ENCODE results near the gene OSBP2.

DNA sequence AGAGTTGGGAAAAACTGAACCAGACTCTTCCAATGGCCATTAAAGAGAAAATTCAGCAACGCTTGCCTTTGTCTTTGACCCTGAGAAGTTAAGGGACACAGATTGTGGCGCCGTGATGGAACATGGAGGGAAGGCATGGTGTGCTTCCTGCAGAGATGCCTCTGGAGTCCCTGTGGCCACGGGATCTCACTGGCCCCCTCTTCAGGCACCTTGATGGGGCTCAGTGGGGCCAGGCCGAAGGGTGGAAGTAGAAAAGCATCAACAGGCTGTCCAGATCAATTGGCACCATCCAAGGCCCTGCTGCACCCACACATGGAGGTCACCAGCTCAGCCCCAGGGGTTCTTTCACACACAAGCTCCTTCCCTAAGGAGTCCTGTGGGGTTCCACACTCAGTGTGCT, 231.0 kb downstream of the OSBP2 start:
- no peak for TF ChIP-seq EP300 (IDR thresholded peaks at IDR 0.05; ENCODE audit: borderline replicate concordance)
- TF ChIP-seq, protein P1, sequence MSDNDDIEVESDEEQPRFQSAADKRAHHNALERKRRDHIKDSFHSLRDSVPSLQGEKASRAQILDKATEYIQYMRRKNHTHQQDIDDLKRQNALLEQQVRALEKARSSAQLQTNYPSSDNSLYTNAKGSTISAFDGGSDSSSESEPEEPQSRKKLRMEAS (IDR thresholded peaks at IDR 0.05): no peak
- TF ChIP-seq, protein P2, sequence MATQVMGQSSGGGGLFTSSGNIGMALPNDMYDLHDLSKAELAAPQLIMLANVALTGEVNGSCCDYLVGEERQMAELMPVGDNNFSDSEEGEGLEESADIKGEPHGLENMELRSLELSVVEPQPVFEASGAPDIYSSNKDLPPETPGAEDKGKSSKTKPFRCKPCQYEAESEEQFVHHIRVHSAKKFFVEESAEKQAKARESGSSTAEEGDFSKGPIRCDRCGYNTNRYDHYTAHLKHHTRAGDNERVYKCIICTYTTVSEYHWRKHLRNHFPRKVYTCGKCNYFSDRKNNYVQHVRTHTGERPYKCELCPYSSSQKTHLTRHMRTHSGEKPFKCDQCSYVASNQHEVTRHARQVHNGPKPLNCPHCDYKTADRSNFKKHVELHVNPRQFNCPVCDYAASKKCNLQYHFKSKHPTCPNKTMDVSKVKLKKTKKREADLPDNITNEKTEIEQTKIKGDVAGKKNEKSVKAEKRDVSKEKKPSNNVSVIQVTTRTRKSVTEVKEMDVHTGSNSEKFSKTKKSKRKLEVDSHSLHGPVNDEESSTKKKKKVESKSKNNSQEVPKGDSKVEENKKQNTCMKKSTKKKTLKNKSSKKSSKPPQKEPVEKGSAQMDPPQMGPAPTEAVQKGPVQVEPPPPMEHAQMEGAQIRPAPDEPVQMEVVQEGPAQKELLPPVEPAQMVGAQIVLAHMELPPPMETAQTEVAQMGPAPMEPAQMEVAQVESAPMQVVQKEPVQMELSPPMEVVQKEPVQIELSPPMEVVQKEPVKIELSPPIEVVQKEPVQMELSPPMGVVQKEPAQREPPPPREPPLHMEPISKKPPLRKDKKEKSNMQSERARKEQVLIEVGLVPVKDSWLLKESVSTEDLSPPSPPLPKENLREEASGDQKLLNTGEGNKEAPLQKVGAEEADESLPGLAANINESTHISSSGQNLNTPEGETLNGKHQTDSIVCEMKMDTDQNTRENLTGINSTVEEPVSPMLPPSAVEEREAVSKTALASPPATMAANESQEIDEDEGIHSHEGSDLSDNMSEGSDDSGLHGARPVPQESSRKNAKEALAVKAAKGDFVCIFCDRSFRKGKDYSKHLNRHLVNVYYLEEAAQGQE (IDR thresholded peaks at IDR 0.05; ENCODE audit: low read depth): no peak
- TF ChIP-seq ZBTB7A (IDR thresholded peaks at IDR 0.05; ENCODE audit: low read depth): no peak
- TF ChIP-seq USF1 (IDR thresholded peaks at IDR 0.05): no peak
- TF ChIP-seq YY1 (IDR thresholded peaks at IDR 0.05; ENCODE audit: low read depth): no peak
- TF ChIP-seq EGR1 (IDR thresholded peaks at IDR 0.05): no peak
- TF ChIP-seq CEBPB (IDR thresholded peaks at IDR 0.05): no peak

All from Ishikawa (cell line).